GM21576 (cell line): Measurements from ENCODE around the gene KMT2C.
"Not testable (repeated sequence)": the region's sequence is repeated elsewhere in the genome, so short reads cannot be mapped to it uniquely, and the experiment has no call there.

Experiments used
- ATAC-seq: cut with Tn5 transposase; IDR thresholded peaks from one replicate; pipeline ENCODE4 v1.9.1; 2021; ENCODE audit warnings: mild to moderate bottlenecking, moderate library complexity; ENCODE audit not compliant: unreplicated experiment

Gene KMT2C

GRCh38 chr7:152313831-152314604, 121.8 kb downstream of the KMT2C start:
- no peak for ATAC-seq

- no peak for ATAC-seq
Observed at GRCh38 chr7:152313217-152313616, 122.6 kb downstream of the KMT2C start.

- ATAC-seq = no peak
Observed at GRCh38 chr7:152312316-152312715, 123.5 kb downstream of the KMT2C start.

- no peak for ATAC-seq
Observed at GRCh38 chr7:152307902-152308301, 127.9 kb downstream of the KMT2C start.

GRCh38 chr7:152299542-152300143, 136.2 kb downstream of the KMT2C start:
- not testable (repeated sequence) for ATAC-seq

GRCh38 chr7:152292897-152293296, 142.9 kb downstream of the KMT2C start:
- no peak for ATAC-seq

- ATAC-seq = not testable (repeated sequence)
Observed at GRCh38 chr7:152286972-152287371, 148.8 kb downstream of the KMT2C start.

GRCh38 chr7:152286219-152286618, 149.6 kb downstream of the KMT2C start:
- ATAC-seq = not testable (repeated sequence)

- not testable (repeated sequence) for ATAC-seq
Observed at GRCh38 chr7:152284998-152285397, 150.8 kb downstream of the KMT2C start.

GRCh38 chr7:152277687-152278086, 158.1 kb downstream of the KMT2C start:
- not testable (repeated sequence) for ATAC-seq

GRCh38 chr7:152270427-152270826, 165.4 kb downstream of the KMT2C start:
- ATAC-seq = not testable (repeated sequence)

- ATAC-seq = not testable (repeated sequence)
Observed at GRCh38 chr7:152266859-152267258, 168.9 kb downstream of the KMT2C start.

- not testable (repeated sequence) for ATAC-seq
Observed at GRCh38 chr7:152264915-152265314, 170.9 kb downstream of the KMT2C start.

GRCh38 chr7:152262146-152262545, 173.7 kb downstream of the KMT2C start:
- not testable (repeated sequence) for ATAC-seq

- ATAC-seq = not testable (repeated sequence)
Observed at GRCh38 chr7:152259645-152260044, 176.2 kb downstream of the KMT2C start.

- not testable (repeated sequence) for ATAC-seq
Observed at GRCh38 chr7:152247851-152248250, 188.0 kb downstream of the KMT2C start.

GRCh38 chr7:152245417-152245816, 190.4 kb downstream of the KMT2C start:
- ATAC-seq = not testable (repeated sequence)

- not testable (repeated sequence) for ATAC-seq
Observed at GRCh38 chr7:152243464-152243863, 192.3 kb downstream of the KMT2C start.

GRCh38 chr7:152241301-152241700, 194.5 kb downstream of the KMT2C start:
- not testable (repeated sequence) for ATAC-seq

- not testable (repeated sequence) for ATAC-seq
Observed at GRCh38 chr7:152236306-152236705, 199.5 kb downstream of the KMT2C start.

- not testable (repeated sequence) for ATAC-seq
Observed at GRCh38 chr7:152234421-152234820, 201.4 kb downstream of the KMT2C start.

GRCh38 chr7:152231089-152231488, 204.7 kb downstream of the KMT2C start:
- ATAC-seq = no peak
